Measurements from ENCODE around the gene PGLYRP3. TPM values are rescaled to one million over a fixed set of nuclear protein-coding genes. Genes with fewer than 3 reads are reported as not detected.

Gene PGLYRP3
- total RNA-seq, 1 donor from 2014 or later = 0.53 TPM

DNA sequence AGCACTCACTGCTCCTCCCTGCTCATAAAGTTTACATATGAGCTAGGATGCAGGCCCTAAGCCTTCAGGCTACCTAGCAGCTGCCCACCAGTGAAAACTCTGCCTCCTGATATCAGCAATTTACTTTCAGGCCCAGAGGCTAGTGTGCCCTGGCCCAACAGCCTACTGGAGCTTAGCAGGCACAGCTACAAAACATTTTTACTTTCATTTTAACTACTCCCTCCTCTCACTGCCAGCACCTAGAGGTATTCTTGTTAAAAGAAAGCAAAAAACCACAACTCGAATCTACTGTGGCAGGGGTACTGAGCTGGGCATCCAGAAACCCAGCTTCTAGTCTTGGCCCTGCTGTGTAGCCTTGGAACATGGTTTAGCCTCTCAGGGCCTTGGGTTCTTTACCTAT is 59.1 kb downstream of the PGLYRP3 start:
- FAIRE-seq (no peak), DNase-seq (ENCODE audit: low read depth) (no peak)
- H3K27me3 ChIP-seq (ENCODE audit: control insufficient read depth, insufficient read depth, low read length) = no peaks in the 10 kb centered on the region
- no peaks in the 10 kb centered on the region for H3K36me3 ChIP-seq (ENCODE audit: control insufficient read depth, insufficient read depth, low read length)
- TF ChIP-seq, protein P1, sequence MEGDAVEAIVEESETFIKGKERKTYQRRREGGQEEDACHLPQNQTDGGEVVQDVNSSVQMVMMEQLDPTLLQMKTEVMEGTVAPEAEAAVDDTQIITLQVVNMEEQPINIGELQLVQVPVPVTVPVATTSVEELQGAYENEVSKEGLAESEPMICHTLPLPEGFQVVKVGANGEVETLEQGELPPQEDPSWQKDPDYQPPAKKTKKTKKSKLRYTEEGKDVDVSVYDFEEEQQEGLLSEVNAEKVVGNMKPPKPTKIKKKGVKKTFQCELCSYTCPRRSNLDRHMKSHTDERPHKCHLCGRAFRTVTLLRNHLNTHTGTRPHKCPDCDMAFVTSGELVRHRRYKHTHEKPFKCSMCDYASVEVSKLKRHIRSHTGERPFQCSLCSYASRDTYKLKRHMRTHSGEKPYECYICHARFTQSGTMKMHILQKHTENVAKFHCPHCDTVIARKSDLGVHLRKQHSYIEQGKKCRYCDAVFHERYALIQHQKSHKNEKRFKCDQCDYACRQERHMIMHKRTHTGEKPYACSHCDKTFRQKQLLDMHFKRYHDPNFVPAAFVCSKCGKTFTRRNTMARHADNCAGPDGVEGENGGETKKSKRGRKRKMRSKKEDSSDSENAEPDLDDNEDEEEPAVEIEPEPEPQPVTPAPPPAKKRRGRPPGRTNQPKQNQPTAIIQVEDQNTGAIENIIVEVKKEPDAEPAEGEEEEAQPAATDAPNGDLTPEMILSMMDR (IDR thresholded peaks at IDR 0.05; ENCODE audit: insufficient read depth, low read length, severe bottlenecking) = no peak
- no peak overlapping the region for H3K4me3 ChIP-seq (ENCODE audit: low read depth, low read length)

DNA sequence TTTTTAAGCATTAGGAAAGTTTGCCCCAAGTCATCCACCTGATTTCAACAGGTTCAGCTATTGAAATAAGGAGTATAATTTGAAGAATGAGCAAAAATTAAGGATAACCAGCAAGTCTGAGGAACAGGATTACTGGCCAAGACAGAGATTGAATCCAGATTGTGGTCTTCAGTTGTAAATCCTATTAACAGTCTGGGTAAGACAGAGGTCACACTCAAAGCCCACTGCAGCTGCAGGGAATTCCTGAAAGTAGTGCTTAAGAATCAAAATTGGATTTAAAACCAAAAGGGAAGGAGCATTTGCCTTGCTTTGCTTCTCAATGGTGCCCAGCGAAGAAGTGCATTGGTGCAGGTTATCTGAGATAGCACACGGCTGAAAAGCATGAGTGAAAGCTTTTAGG is 59.7 kb downstream of the PGLYRP3 start:
- DNase-seq (ENCODE audit: low read depth) (no peak), FAIRE-seq (no peak)
- Histone ChIP-seq H3K4me3 (ENCODE audit: low read depth, low read length) (no peak overlapping the region), H3K36me3 (ENCODE audit: control insufficient read depth, insufficient read depth, low read length) (no peaks in the 10 kb centered on the region), H3K27me3 (ENCODE audit: control insufficient read depth, insufficient read depth, low read length) (no peaks in the 10 kb centered on the region)
- TF ChIP-seq, protein P1 (IDR thresholded peaks at IDR 0.05; ENCODE audit: insufficient read depth, low read length, severe bottlenecking) = no peak

DNA sequence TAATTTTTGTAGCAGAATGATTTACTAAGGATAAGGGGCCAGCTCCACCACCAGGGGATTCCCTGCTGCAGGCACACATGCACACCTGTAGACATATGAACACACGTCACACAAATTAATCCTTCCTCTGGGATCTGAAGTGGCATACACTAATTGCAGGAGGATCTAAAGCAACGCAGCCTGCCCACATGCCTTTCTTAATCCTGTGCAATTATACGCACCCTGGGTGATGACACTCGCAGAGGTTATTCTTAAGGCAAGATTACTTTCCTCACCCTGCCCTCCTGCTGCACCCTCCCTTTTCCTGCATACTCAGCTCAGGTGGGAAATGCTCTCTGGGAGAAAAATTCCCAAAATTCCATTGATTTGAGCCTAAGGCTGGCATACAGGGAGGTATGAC is 60.8 kb downstream of the PGLYRP3 start:
- TF ChIP-seq, protein P1 (IDR thresholded peaks at IDR 0.05; ENCODE audit: insufficient read depth, low read length, severe bottlenecking) = no peak
- Histone ChIP-seq H3K27me3 (ENCODE audit: control insufficient read depth, insufficient read depth, low read length) (peaks cover 4% of the 10 kb centered on the region), H3K36me3 (ENCODE audit: control insufficient read depth, insufficient read depth, low read length) (no peaks in the 10 kb centered on the region), H3K4me3 (ENCODE audit: low read depth, low read length) (no peak overlapping the region)
- DNase-seq (ENCODE audit: low read depth) (no peak), FAIRE-seq (no peak)

DNA sequence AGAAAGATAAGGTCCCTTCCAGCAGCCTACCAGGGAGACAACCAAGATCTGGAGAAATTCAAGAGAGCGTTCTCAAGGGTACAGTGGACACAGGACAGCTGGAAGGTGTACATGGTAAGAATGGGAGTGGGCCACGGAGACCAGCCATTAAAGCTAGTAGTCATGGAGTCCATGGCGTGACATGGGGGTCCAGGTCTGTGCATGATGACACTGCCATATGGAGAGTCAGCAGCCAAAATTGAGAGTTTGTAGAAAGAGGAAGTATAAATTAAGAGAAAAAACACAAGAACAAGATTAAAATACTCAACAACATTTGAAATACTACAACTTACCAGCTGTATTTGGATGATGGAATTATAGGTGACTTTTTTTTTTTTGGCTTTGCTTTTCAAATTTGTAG is 61.2 kb downstream of the PGLYRP3 start:
- no peak for FAIRE-seq
- Histone ChIP-seq H3K4me3 (ENCODE audit: low read depth, low read length) (no peak overlapping the region), H3K27me3 (ENCODE audit: control insufficient read depth, insufficient read depth, low read length) (peaks cover 5% of the 10 kb centered on the region), H3K36me3 (ENCODE audit: control insufficient read depth, insufficient read depth, low read length) (no peaks in the 10 kb centered on the region)
- DNase-seq (ENCODE audit: low read depth) = no peak
- TF ChIP-seq, protein P1 (IDR thresholded peaks at IDR 0.05; ENCODE audit: insufficient read depth, low read length, severe bottlenecking) = no peak

DNA sequence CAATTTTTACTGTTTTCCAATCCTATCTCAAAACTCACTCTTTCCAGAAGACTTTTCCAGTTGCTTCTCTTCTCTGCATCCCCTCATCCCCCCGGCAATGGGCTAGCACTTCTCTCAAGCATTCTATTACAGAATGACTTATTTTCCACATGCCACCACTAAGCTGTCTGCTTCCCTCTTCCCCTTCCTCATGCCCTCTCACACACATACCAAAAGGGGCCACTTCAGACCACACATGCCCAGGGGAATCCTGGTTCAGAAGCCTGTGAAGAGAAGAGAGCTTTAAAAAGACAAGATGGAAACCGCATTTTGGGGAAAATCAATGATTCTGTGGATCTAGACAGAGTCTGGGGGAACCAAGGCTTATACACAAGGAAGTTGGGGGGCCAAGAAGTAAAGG is 61.7 kb downstream of the PGLYRP3 start:
- DNase-seq (ENCODE audit: low read depth) = no peak
- Histone ChIP-seq H3K27me3 (ENCODE audit: control insufficient read depth, insufficient read depth, low read length) (peaks cover 5% of the 10 kb centered on the region), H3K36me3 (ENCODE audit: control insufficient read depth, insufficient read depth, low read length) (no peaks in the 10 kb centered on the region), H3K4me3 (ENCODE audit: low read depth, low read length) (no peak overlapping the region)
- no peak for FAIRE-seq
- TF ChIP-seq, protein P1 (IDR thresholded peaks at IDR 0.05; ENCODE audit: insufficient read depth, low read length, severe bottlenecking) = no peak

DNA sequence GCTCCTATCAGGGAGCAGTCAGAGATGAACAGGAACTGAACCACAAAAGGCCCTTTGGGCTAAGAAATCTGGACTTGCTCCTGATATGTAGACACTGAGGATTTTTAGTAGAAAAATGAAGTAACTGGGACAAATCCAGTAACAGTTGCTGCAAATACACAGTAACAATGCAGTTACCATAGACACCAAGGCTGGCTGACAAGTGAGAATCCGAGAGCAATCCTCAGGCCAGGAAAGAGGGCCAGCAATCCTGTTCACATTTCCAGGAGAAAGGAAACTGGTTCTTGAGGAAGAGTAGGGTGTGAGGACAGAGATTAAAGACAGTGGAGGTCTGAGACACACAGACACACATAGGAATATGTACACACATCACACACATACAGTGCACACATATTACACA is 62.6 kb downstream of the PGLYRP3 start:
- FAIRE-seq (no peak), DNase-seq (ENCODE audit: low read depth) (no peak)
- Histone ChIP-seq H3K36me3 (ENCODE audit: control insufficient read depth, insufficient read depth, low read length) (no peaks in the 10 kb centered on the region), H3K4me3 (ENCODE audit: low read depth, low read length) (no peak overlapping the region), H3K27me3 (ENCODE audit: control insufficient read depth, insufficient read depth, low read length) (peaks cover 5% of the 10 kb centered on the region)
- TF ChIP-seq, protein P1 (IDR thresholded peaks at IDR 0.05; ENCODE audit: insufficient read depth, low read length, severe bottlenecking) = no peak

Measured in bronchial epithelial cell (primary cell).